ENCODE results near the gene ICE2. TPM values are rescaled to one million over a fixed set of nuclear protein-coding genes. Genes with fewer than 3 reads are reported as not detected.
A peak's percentile ranks its signal among the peaks of the same experiment; 100 is the strongest.

The ICE2 gene
- total RNA-seq, 3 donors from 2014 or later = 28.5 to 40.7 (median 36.1) TPM

DNA sequence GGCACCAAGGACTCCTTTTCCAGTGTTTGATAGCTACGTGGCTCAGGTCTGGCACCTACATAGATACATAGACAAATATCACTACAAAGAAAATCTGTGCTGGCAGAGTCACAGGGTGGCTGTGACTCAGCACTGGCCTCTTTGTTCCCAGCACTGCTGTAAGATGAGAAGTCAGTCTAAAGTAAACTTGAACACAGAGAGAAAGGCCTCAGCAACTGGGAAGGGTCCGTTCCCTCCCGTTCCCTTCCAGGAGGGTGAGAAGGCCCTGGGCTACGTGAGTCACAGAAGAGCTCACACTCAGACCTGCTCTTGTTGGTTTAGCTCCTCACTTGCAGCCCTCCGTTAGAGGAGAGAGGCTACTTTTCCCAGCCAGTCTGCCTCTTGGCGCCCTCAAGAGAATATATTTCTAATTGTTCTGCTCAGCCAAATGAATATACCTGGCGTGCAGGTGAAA, 104.3 kb downstream of the ICE2 start:
- peak overlapping the region; percentile 93 for H3K27ac ChIP-seq
- DNase-seq (ENCODE audit: low spot score in 2 of 2) = peak; percentile 81 to 83
- peak overlapping the region in 1 of 3 donors; percentile 40 for H3K4me3 ChIP-seq
- no peaks in the 10 kb centered on the region for H3K36me3 ChIP-seq
- H3K9me3 ChIP-seq = no peaks in the 10 kb centered on the region
- intact Hi-C loops (cut with DNase I; ENCODE audit: low total_unique reads) = no loop called here
- TF ChIP-seq CTCF (IDR thresholded peaks at IDR 0.05) (no peak), POLR2A (IDR thresholded peaks at IDR 0.05) (no peak), POLR2AphosphoS5 (IDR thresholded peaks at IDR 0.05) (peak; percentile 21 to 50 (median 29))
- peaks cover 16 to 70% of the 10 kb centered on the region in 2 donors for H3K4me1 ChIP-seq
- no peaks in the 10 kb centered on the region for H3K27me3 ChIP-seq

- Histone ChIP-seq H3K36me3 (no peaks in the 10 kb centered on the region), H3K27me3 (no peaks in the 10 kb centered on the region), H3K4me1 (peaks cover 16 to 67% of the 10 kb centered on the region in 2 donors), H3K4me3 (peak overlapping the region in 1 of 3 donors; percentile 40), H3K9me3 (no peaks in the 10 kb centered on the region), H3K27ac (peak overlapping the region; percentile 93)
- no peak for DNase-seq (ENCODE audit: low spot score in 2 of 2)
- no peak for TF ChIP-seq POLR2AphosphoS5 (IDR thresholded peaks at IDR 0.05)
- TF ChIP-seq CTCF (IDR thresholded peaks at IDR 0.05) = no peak
- TF ChIP-seq POLR2A (IDR thresholded peaks at IDR 0.05) = no peak
- intact Hi-C loops (cut with DNase I; ENCODE audit: low total_unique reads) = no loop called here
These were observed 104.7 kb downstream of the ICE2 start for GRCh38 chr15:60374209-60374608.

DNA sequence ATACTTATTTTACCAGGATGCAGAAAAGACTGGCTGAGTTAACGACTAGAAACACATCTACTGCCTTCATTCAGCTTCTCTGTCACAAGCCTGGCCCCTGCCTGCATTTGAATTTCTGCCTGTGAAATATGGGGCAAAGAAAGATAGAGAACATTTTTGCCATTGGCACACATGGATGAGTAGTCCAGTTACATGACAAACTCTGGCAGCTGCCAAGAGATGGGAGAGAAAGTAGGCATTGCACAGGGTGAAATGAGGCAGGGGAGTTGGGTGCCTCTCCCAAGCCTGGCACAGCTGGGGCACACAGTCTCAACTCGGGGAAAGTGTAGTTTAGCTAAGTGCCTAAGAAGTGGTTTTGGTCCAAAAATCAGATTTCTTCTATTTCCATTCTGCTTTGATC, 105.2 kb downstream of the ICE2 start:
- no peaks in the 10 kb centered on the region for H3K9me3 ChIP-seq
- no peak for DNase-seq (ENCODE audit: low spot score in 2 of 2)
- H3K4me3 ChIP-seq = peak overlapping the region in 1 of 3 donors; percentile 40
- peak overlapping the region; percentile 93 for H3K27ac ChIP-seq
- peaks cover 16 to 63% of the 10 kb centered on the region in 2 donors for H3K4me1 ChIP-seq
- intact Hi-C loops (cut with DNase I; ENCODE audit: low total_unique reads) = no loop called here
- no peaks in the 10 kb centered on the region for H3K36me3 ChIP-seq
- H3K27me3 ChIP-seq = no peaks in the 10 kb centered on the region
- TF ChIP-seq POLR2A (IDR thresholded peaks at IDR 0.05) (no peak), POLR2AphosphoS5 (IDR thresholded peaks at IDR 0.05) (no peak), CTCF (IDR thresholded peaks at IDR 0.05) (no peak)

- no peaks in the 10 kb centered on the region for H3K27me3 ChIP-seq
- TF ChIP-seq POLR2AphosphoS5 (IDR thresholded peaks at IDR 0.05) (no peak), POLR2A (IDR thresholded peaks at IDR 0.05) (no peak), CTCF (IDR thresholded peaks at IDR 0.05) (no peak)
- no peak overlapping the region for H3K4me3 ChIP-seq
- H3K36me3 ChIP-seq = no peaks in the 10 kb centered on the region
- peaks cover 16 to 63% of the 10 kb centered on the region in 2 donors for H3K4me1 ChIP-seq
- no peak for DNase-seq (ENCODE audit: low spot score in 2 of 2)
- peak overlapping the region; percentile 93 for H3K27ac ChIP-seq
- intact Hi-C loops (cut with DNase I; ENCODE audit: low total_unique reads) = no loop called here
- H3K9me3 ChIP-seq = no peaks in the 10 kb centered on the region
These were observed 105.6 kb downstream of the ICE2 start for GRCh38 chr15:60373327-60373726.

- no peaks in the 10 kb centered on the region for H3K9me3 ChIP-seq
- intact Hi-C loops (cut with DNase I; ENCODE audit: low total_unique reads) = no loop called here
- no peaks in the 10 kb centered on the region for H3K36me3 ChIP-seq
- H3K4me3 ChIP-seq = no peak overlapping the region
- peak overlapping the region; percentile 93 for H3K27ac ChIP-seq
- TF ChIP-seq CTCF (IDR thresholded peaks at IDR 0.05) = no peak
- no peak for TF ChIP-seq POLR2A (IDR thresholded peaks at IDR 0.05)
- no peak for TF ChIP-seq POLR2AphosphoS5 (IDR thresholded peaks at IDR 0.05)
- peaks cover 16 to 58% of the 10 kb centered on the region in 2 donors for H3K4me1 ChIP-seq
- no peak for DNase-seq (ENCODE audit: low spot score in 2 of 2)
- H3K27me3 ChIP-seq = no peaks in the 10 kb centered on the region
These were observed 106.2 kb downstream of the ICE2 start for GRCh38 chr15:60372756-60373155.

Measured in breast epithelium (tissue), 4 donors.